IMR-90 (cell line): ENCODE results near the gene GPAM. TPM values are rescaled to one million over a fixed set of nuclear protein-coding genes. Genes with fewer than 3 reads are reported as not detected.

Source experiments
- ATAC-seq: fragments of 200-7000 bp; cut with Tn5 transposase; 2 replicates; pipeline ENCODE4 v1.9.1; 2020; ENCODE audit warnings: low read depth, mild to moderate bottlenecking, moderate library complexity
- BruUV-seq: library from RNA; stranded (reverse); fragments of 400-500 nt; replicated peaks from 2 replicates; lab custom pipeline; 2021; lab: Mats Ljungman, UMichigan
- CTCF ChIA-PET: fragments of 300-600 bp; formaldehyde crosslinking; extraction: SDS; loops from one replicate; lab custom pipeline; 2021; ENCODE audit warnings: antibody characterized with exemption; lab: Yijun Ruan, JAX
- POLR2A ChIA-PET: fragments of 300-600 bp; sonication (Branson Sonifier 250); formaldehyde crosslinking; loops from one replicate; lab custom pipeline; 2022; ENCODE audit warnings: antibody characterized with exemption; ENCODE audit not compliant: unreplicated experiment; lab: Charles Lee
- DNase-seq: peaks from one replicate; pipeline ENCODE4 v3.0.0; 2013
- H2AFZ ChIP-seq: replicated peaks from 2 replicates; pipeline ENCODE3; 2013; ENCODE audit warnings: low read length, mild to moderate bottlenecking; ENCODE audit not compliant: poor library complexity
- H2AK5ac ChIP-seq: 2 replicates; pipeline ENCODE4 v1.6.1; 2013; ENCODE audit warnings: low read depth, low read length, inconsistent platforms
- H2AK9ac ChIP-seq: replicated peaks from 2 replicates; pipeline ENCODE3; 2013; ENCODE audit warnings: mild to moderate bottlenecking, low read depth, low read length, moderate library complexity; ENCODE audit not compliant: poor library complexity
- H2BK120ac ChIP-seq: 2 replicates; pipeline ENCODE4 v1.6.1; 2013; ENCODE audit warnings: low read depth, low read length, inconsistent platforms
- H2BK15ac ChIP-seq: 3 replicates; pipeline ENCODE4 v1.6.1; 2013; ENCODE audit warnings: low read depth, low read length, inconsistent platforms
- H2BK20ac ChIP-seq: 2 replicates; pipeline ENCODE4 v1.6.1; 2013; ENCODE audit warnings: low read depth, mild to moderate bottlenecking, inconsistent platforms, low read length, moderate library complexity
- H2BK5ac ChIP-seq: 2 replicates; pipeline ENCODE4 v1.6.1; 2013; ENCODE audit warnings: mild to moderate bottlenecking, low read depth, low read length, inconsistent platforms; ENCODE audit not compliant: poor library complexity, severe bottlenecking
- H3K14ac ChIP-seq: replicated peaks from 2 replicates; pipeline ENCODE4 v1.6.1; 2013; ENCODE audit warnings: low read depth, low read length, inconsistent platforms
- H3K18ac ChIP-seq: 2 replicates; pipeline ENCODE4 v1.6.1; 2013; ENCODE audit warnings: low read depth, low read length, control low read depth
- H3K23ac ChIP-seq: 2 replicates; pipeline ENCODE4 v1.6.1; 2013; ENCODE audit warnings: low read depth, low read length, inconsistent platforms
- H3K27ac ChIP-seq: 2 replicates; pipeline ENCODE4 v1.5.1; 2013; ENCODE audit warnings: mild to moderate bottlenecking, control low read depth, low read length; ENCODE audit not compliant: insufficient read depth
- H3K27me3 ChIP-seq: 2 replicates; pipeline ENCODE4 v1.6.1; 2013; ENCODE audit warnings: low read length; ENCODE audit not compliant: control insufficient read depth, insufficient read depth
- H3K36me3 ChIP-seq: 2 replicates; pipeline ENCODE4 v1.6.1; 2013; ENCODE audit warnings: low read length, mixed read lengths; ENCODE audit not compliant: control insufficient read depth, insufficient read depth
- H3K4ac ChIP-seq: 2 replicates; pipeline ENCODE4 v1.6.1; 2013; ENCODE audit warnings: low read depth, low read length, inconsistent platforms
- H3K4me1 ChIP-seq: 2 replicates; pipeline ENCODE4 v1.6.1; 2013; ENCODE audit warnings: low read length, mixed read lengths; ENCODE audit not compliant: control insufficient read depth, insufficient read depth
- H3K4me2 ChIP-seq: 2 replicates; pipeline ENCODE4 v1.6.1; 2013; ENCODE audit warnings: low read depth, mild to moderate bottlenecking, control low read depth, low read length, moderate library complexity
- H3K4me3 ChIP-seq: 2 replicates; pipeline ENCODE4 v1.5.1; 2013; ENCODE audit warnings: low read depth, mild to moderate bottlenecking, control low read depth, low read length, moderate library complexity; ENCODE audit not compliant: insufficient read depth
- H3K56ac ChIP-seq: 2 replicates; pipeline ENCODE4 v1.6.1; 2013; ENCODE audit warnings: low read length, inconsistent platforms; ENCODE audit not compliant: insufficient read depth; ENCODE audit errors: extremely low read depth
- H3K79me1 ChIP-seq, 2 experiments: 2 replicates each; pipeline ENCODE4 v1.6.1; 2013; ENCODE audit warnings: low read length in 2 of 2, inconsistent platforms in 1 of 2, low read depth in 1 of 2
- H3K9ac ChIP-seq: 2 replicates; pipeline ENCODE4 v1.6.1; 2013; ENCODE audit warnings: low read depth, low read length, control low read depth
- H3K9me1 ChIP-seq: 2 replicates; pipeline ENCODE4 v1.6.1; 2013; ENCODE audit warnings: low read length, inconsistent platforms; ENCODE audit not compliant: insufficient read depth
- H3K9me3 ChIP-seq: 2 replicates; pipeline ENCODE4 v1.6.1; 2013; ENCODE audit warnings: low read length; ENCODE audit not compliant: control insufficient read depth, insufficient read depth
- H4K20me1 ChIP-seq: 2 replicates; pipeline ENCODE4 v1.6.1; 2013; ENCODE audit warnings: low read length, inconsistent platforms; ENCODE audit not compliant: insufficient read depth
- H4K5ac ChIP-seq: 2 replicates; pipeline ENCODE4 v1.6.1; 2013; ENCODE audit warnings: mild to moderate bottlenecking, low read depth, low read length, control low read depth
- H4K8ac ChIP-seq, 2 experiments: 2 replicates each; pipeline ENCODE4 v1.6.1; 2013; ENCODE audit warnings: low read depth in 2 of 2, low read length in 2 of 2, control low read depth in 1 of 2, inconsistent platforms in 1 of 2
- H4K91ac ChIP-seq: 2 replicates; pipeline ENCODE4 v1.6.1; 2013; ENCODE audit warnings: low read depth, low read length, inconsistent platforms; ENCODE audit not compliant: insufficient read depth
- CHD1 ChIP-seq: IDR thresholded peaks from 2 replicates; pipeline ENCODE4 v1.6.1; 2012; ENCODE audit warnings: low read depth, low read length, improper control_type of control experiment
- CTCF ChIP-seq: conservative IDR thresholded peaks from 2 replicates; pipeline ENCODE4 v1.5.1; 2012; ENCODE audit warnings: mild to moderate bottlenecking, low read depth, low read length, improper control_type of control experiment
- FOS ChIP-seq: fragments of 150-350 bp; IDR thresholded peaks from 2 replicates; pipeline ENCODE4 v1.6.1; 2016; ENCODE audit warnings: low read depth, low read length
- MAFK ChIP-seq: IDR thresholded peaks from 2 replicates; pipeline ENCODE4 v1.6.1; 2012; ENCODE audit warnings: low read depth, low read length, improper control_type of control experiment
- MXI1 ChIP-seq: IDR thresholded peaks from 2 replicates; pipeline ENCODE4 v1.6.1; 2012; ENCODE audit warnings: low read depth, mild to moderate bottlenecking, low read length, moderate library complexity, borderline replicate concordance
- POLR2A ChIP-seq: IDR thresholded peaks from 2 replicates; pipeline ENCODE4 v1.6.1; 2012; ENCODE audit warnings: mild to moderate bottlenecking, low read depth, low read length
- RCOR1 ChIP-seq: IDR thresholded peaks from 2 replicates; pipeline ENCODE4 v1.6.1; 2012; ENCODE audit warnings: mild to moderate bottlenecking, low read length, improper control_type of control experiment; ENCODE audit not compliant: insufficient replicate concordance
- WGBS, 2 experiments: methylation state at CpG; one replicate each; pipeline versions ENCODE4 v1.1.5 to v1.1.7; 2013; ENCODE audit warnings: missing lambda C conversion rate in 2 of 2; ENCODE audit not compliant: insufficient read length in 1 of 2; ENCODE audit errors: extremely low coverage in 2 of 2; 5-methylcytosine and 5-hydroxymethylcytosine counted together
- dilution Hi-C: fragments of 300-500 bp; cut with HindIII; formaldehyde crosslinking; loops from one replicate; pipeline ENCODE4 v1.14.3; 2018; ENCODE audit warnings: low sequenced_read_pairs; ENCODE audit not compliant: unreplicated experiment
- in situ Hi-C: fragments of 300-500 bp; cut with MboI; formaldehyde crosslinking; loops from 3 replicates; pipeline ENCODE4 v1.14.3; 2019; ENCODE audit warnings: low sequenced_read_pairs, inconsistent platforms, mixed read lengths
- intact Hi-C: fragments of 100-400 bp; cut with micrococcal nuclease; formaldehyde crosslinking; loops from 2 replicates; pipeline ENCODE4 v1.10.0; 2022
- polyA plus RNA-seq, 3 experiments: library from polyadenylated mRNA; depleted of rRNA; stranded (reverse); fragments of >200 nt; gene quantifications; 2 replicates each; pipeline ENCODE4 v1.2.3, GENCODE V29; 2012; ENCODE audit warnings: low replicate concordance in 1 of 3
- total RNA-seq: library from RNA; depleted of rRNA; stranded (reverse); fragments of >200 nt; gene quantifications from 2 replicates; pipeline ENCODE4 v1.2.3, GENCODE V29; 2012
- TF ChIP-seq, protein P1 (sequence below): fragments of 150-350 bp; IDR thresholded peaks from 2 replicates; pipeline ENCODE4 v1.6.1; 2016; ENCODE audit warnings: low read depth, mild to moderate bottlenecking, low read length, moderate library complexity, borderline replicate concordance

GPAM gene
- total and polyA plus RNA-seq, 2 of the 4 experiments (the other 2 are of a cell fraction), result 3.5 to 11.5 TPM

DNA sequence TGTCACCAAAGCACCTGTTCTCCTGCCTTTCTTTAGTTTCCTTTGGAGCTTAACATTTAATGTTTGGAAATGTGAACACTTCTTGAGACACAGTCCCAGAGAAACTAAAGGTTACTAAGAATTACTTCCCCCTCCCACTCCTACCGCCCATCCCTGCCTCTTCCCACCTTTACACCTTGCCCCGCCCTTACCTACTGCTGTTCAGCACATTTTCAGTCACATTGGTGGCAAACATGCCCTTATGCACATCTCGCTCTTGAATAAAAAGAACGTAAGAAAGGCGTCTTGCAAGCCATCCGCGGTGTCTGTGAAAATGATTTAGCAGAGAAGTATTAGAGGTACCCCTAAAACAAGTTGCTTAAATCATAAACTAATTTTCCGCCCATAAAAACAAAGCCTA, 8.2 kb downstream of the GPAM start:
- Histone ChIP-seq H3K4me3 (no peak overlapping the region), H3K4me2 (no peak overlapping the region), H2BK120ac (no peak overlapping the region), H3K9ac (no peak overlapping the region), H3K27me3 (no peaks in the 10 kb centered on the region), H4K91ac (no peak overlapping the region), H2BK15ac (no peak overlapping the region), H3K9me1 (no peaks in the 10 kb centered on the region), H2BK20ac (no peak overlapping the region), H3K27ac (no peak overlapping the region), H2AK5ac (no peak overlapping the region), H3K36me3 (peaks cover 8% of the 10 kb centered on the region), H4K8ac (no peak overlapping the region), H3K56ac (no peak overlapping the region), H2BK5ac (no peak overlapping the region), H3K79me1 (no peaks in the 10 kb centered on the region), H3K9me3 (no peaks in the 10 kb centered on the region), H2AFZ (no peak overlapping the region), H4K5ac (no peak overlapping the region), H3K14ac (no peak overlapping the region), H3K18ac (no peak overlapping the region), H4K20me1 (no peaks in the 10 kb centered on the region), H3K4me1 (no peaks in the 10 kb centered on the region), H3K4ac (no peak overlapping the region), H2AK9ac (no peak overlapping the region), H3K23ac (no peak overlapping the region)
- 85% methylated on average over 2 of the region's 8 CpGs; no CpG with 5 or more reads in 1 of the 2 experiments for WGBS, 2 experiments
- in situ Hi-C loops, result no loop called here
- no peak for ATAC-seq
- ChIA-PET CTCF (interaction anchor here (1.3 kb wide), 1 partner anchor 38 kb away, joined by 3 read pairs; no protein-coding TSS in a partner anchor), POLR2A (no interaction called here)
- no peak for DNase-seq
- intact Hi-C loops, result no loop called here
- no peak for TF ChIP-seq MAFK
- TF ChIP-seq FOS, result no peak
- TF ChIP-seq, protein P1, sequence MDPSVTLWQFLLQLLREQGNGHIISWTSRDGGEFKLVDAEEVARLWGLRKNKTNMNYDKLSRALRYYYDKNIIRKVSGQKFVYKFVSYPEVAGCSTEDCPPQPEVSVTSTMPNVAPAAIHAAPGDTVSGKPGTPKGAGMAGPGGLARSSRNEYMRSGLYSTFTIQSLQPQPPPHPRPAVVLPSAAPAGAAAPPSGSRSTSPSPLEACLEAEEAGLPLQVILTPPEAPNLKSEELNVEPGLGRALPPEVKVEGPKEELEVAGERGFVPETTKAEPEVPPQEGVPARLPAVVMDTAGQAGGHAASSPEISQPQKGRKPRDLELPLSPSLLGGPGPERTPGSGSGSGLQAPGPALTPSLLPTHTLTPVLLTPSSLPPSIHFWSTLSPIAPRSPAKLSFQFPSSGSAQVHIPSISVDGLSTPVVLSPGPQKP, result no peak
- TF ChIP-seq CHD1, result no peak
- TF ChIP-seq POLR2A, result no peak
- TF ChIP-seq CTCF, result no peak
- TF ChIP-seq RCOR1, result no peak
- TF ChIP-seq MXI1, result no peak
- no TSS peak for BruUV-seq
- dilution Hi-C loops, result no loop called here
